SK-N-SH treated with all-trans-retinoic acid at 6 μM for 48 hours (cell line): ENCODE measurements around the gene ZBTB43.

Source experiments
- ARNTL ChIP-seq: fragments of 450-650 bp; formaldehyde crosslinking; IDR thresholded peaks from 2 replicates; pipeline ENCODE4 v1.5.0; 2020; ENCODE audit warnings: low read depth, mild to moderate bottlenecking, moderate library complexity, borderline replicate concordance
- CREB5 ChIP-seq: fragments of 250-450 bp; sonication (Bioruptor Pico); IDR thresholded peaks from 2 replicates; pipeline ENCODE4 v1.5.1; 2020; ENCODE audit warnings: low read depth, mild to moderate bottlenecking, moderate library complexity
- RARB ChIP-seq: fragments of 250-450 bp; sonication (Bioruptor Pico); IDR thresholded peaks from 2 replicates; pipeline ENCODE4 v1.8.0; 2021; ENCODE audit warnings: mild to moderate bottlenecking, moderate library complexity
- TSHZ2 ChIP-seq: fragments of 250-450 bp; sonication (Bioruptor Pico); IDR thresholded peaks from 2 replicates; pipeline ENCODE4 v1.5.0; 2020; ENCODE audit warnings: mild to moderate bottlenecking, moderate library complexity
- ZNF565 ChIP-seq: fragments of 450-650 bp; formaldehyde crosslinking; conservative IDR thresholded peaks from 2 replicates; pipeline ENCODE4 v1.5.0; 2020; ENCODE audit warnings: low read depth, mild to moderate bottlenecking, moderate library complexity

GRCh38 chr9:126833710-126834345 lies 29.0 kb downstream of the ZBTB43 start:
- TF ChIP-seq RARB (CRISPR knock-in tag) (no peak), ZNF565 (CRISPR knock-in tag) (no peak), ARNTL (CRISPR knock-in tag) (no peak), TSHZ2 (CRISPR knock-in tag) (no peak), CREB5 (no peak)
